Type B pancreatic cell (in vitro differentiated cells): ENCODE results near the gene PLEKHH3. TPM values are rescaled to one million over a fixed set of nuclear protein-coding genes. Genes with fewer than 3 reads are reported as not detected.

Experiments
- DNase-seq: peaks from one replicate; pipeline ENCODE4 v3.0.0; 2021; ENCODE audit warnings: mixed read lengths; ENCODE audit not compliant: unreplicated experiment; ENCODE audit errors: extremely low spot score
- H3K27ac Mint-ChIP-seq: 2 replicates; pipeline ENCODE4 v1.8.0; 2021; ENCODE audit warnings: mild to moderate bottlenecking, mixed read lengths
- H3K27me3 Mint-ChIP-seq: 2 replicates; pipeline ENCODE4 v1.8.0; 2021; ENCODE audit warnings: mixed read lengths
- H3K36me3 Mint-ChIP-seq: 2 replicates; pipeline ENCODE4 v1.8.0; 2021; ENCODE audit warnings: mixed read lengths
- H3K4me1 Mint-ChIP-seq: one replicate; pipeline ENCODE4 v1.8.0; 2021; ENCODE audit warnings: mixed read lengths; ENCODE audit not compliant: unreplicated experiment
- H3K4me3 Mint-ChIP-seq: 2 replicates; pipeline ENCODE4 v1.8.0; 2021; ENCODE audit warnings: mild to moderate bottlenecking, mixed read lengths
- H3K9me3 Mint-ChIP-seq: 2 replicates; pipeline ENCODE4 v1.8.0; 2021; ENCODE audit warnings: mixed read lengths
- CTCF ChIP-seq: fragments of 200-600 bp; sonication (generic); conservative IDR thresholded peaks from 2 replicates; pipeline ENCODE4 v1.5.0; 2021; ENCODE audit warnings: antibody characterized with exemption, mild to moderate bottlenecking
- total RNA-seq: library from RNA; stranded (reverse); gene quantifications from 2 replicates; pipeline ENCODE4 v1.2.1, GENCODE V29; 2021; ENCODE audit warnings: low replicate concordance

Gene PLEKHH3
- total RNA-seq, 1 donor from 2014 or later: 29.1 TPM

GRCh38 chr17:42659079-42659931 lies 17.5 kb downstream of the PLEKHH3 start, which contains the start of gene TUBG2:
Gene TUBG2, plus strand, starts transcription at chr17:42659284. Its CDS starts 220 bp downstream, at chr17:42659504.
- TF ChIP-seq CTCF: no peak
- DNase-seq: peak; percentile 92
- Mint-ChIP-seq H3K36me3 (peaks cover 2% of the 10 kb centered on the region), H3K4me3 (peak within 1 kb of the TSS; percentile 92), H3K27me3 (no peaks in the 10 kb centered on the region), H3K4me1 (peaks cover 17% of the 10 kb centered on the region), H3K9me3 (peaks cover 6% of the 10 kb centered on the region), H3K27ac (peak within 1 kb of the TSS; percentile 78)

- Mint-ChIP-seq H3K4me1 (peaks cover 23% of the 10 kb centered on the region), H3K36me3 (no peaks in the 10 kb centered on the region), H3K9me3 (peaks cover 6% of the 10 kb centered on the region), H3K27me3 (peaks cover 5% of the 10 kb centered on the region), H3K4me3 (peak overlapping the region; percentile 66), H3K27ac (no peak overlapping the region)
- no peak for DNase-seq
- TF ChIP-seq CTCF: no peak
These were observed 18.8 kb downstream of the PLEKHH3 start for GRCh38 chr17:42657824-42658588.

GRCh38 chr17:42655528-42655927 lies 21.3 kb downstream of the PLEKHH3 start:
- no peak for DNase-seq
- Mint-ChIP-seq H3K4me1 (peaks cover 21% of the 10 kb centered on the region), H3K36me3 (no peaks in the 10 kb centered on the region), H3K27ac (no peak overlapping the region), H3K9me3 (peaks cover 6% of the 10 kb centered on the region), H3K27me3 (peaks cover 5% of the 10 kb centered on the region), H3K4me3 (no peak overlapping the region)
- no peak for TF ChIP-seq CTCF

- TF ChIP-seq CTCF: no peak
- H3K4me3 Mint-ChIP-seq: peak overlapping the region; percentile 76
- peak overlapping the region; percentile 45 for H3K27ac Mint-ChIP-seq
- peaks cover 11% of the 10 kb centered on the region for H3K4me1 Mint-ChIP-seq
- H3K27me3 Mint-ChIP-seq: peaks cover 5% of the 10 kb centered on the region
- DNase-seq: no peak
- H3K9me3 Mint-ChIP-seq: peaks cover 5% of the 10 kb centered on the region
- H3K36me3 Mint-ChIP-seq: no peaks in the 10 kb centered on the region
These were observed 23.3 kb downstream of the PLEKHH3 start for GRCh38 chr17:42653179-42654124.

- no peaks in the 10 kb centered on the region for H3K9me3 Mint-ChIP-seq
- no peak for TF ChIP-seq CTCF
- no peak overlapping the region for H3K27ac Mint-ChIP-seq
- H3K27me3 Mint-ChIP-seq: peaks cover 5% of the 10 kb centered on the region
- H3K4me1 Mint-ChIP-seq: peaks cover 11% of the 10 kb centered on the region
- no peaks in the 10 kb centered on the region for H3K36me3 Mint-ChIP-seq
- no peak overlapping the region for H3K4me3 Mint-ChIP-seq
- no peak for DNase-seq
These were observed 25.4 kb downstream of the PLEKHH3 start for GRCh38 chr17:42651392-42651791.
